NB4 (cell line): Measurements from ENCODE around the gene KCTD13.

Experiments used
- MAX ChIP-seq: IDR thresholded peaks from 2 replicates; pipeline ENCODE4 v1.6.1; 2011; ENCODE audit warnings: low read depth, low read length
- MYC ChIP-seq: IDR thresholded peaks from 2 replicates; pipeline ENCODE4 v1.6.1; 2011; ENCODE audit warnings: low read depth, low read length
- POLR2A ChIP-seq: IDR thresholded peaks from 2 replicates; pipeline ENCODE4 v1.6.1; 2011; ENCODE audit warnings: mild to moderate bottlenecking; ENCODE audit not compliant: insufficient read length; ENCODE audit errors: extremely low read depth
- TF ChIP-seq, protein P1 (sequence below): IDR thresholded peaks from one replicate; pipeline ENCODE4 v1.5.1; 2012; ENCODE audit warnings: low read depth, low read length

DNA sequence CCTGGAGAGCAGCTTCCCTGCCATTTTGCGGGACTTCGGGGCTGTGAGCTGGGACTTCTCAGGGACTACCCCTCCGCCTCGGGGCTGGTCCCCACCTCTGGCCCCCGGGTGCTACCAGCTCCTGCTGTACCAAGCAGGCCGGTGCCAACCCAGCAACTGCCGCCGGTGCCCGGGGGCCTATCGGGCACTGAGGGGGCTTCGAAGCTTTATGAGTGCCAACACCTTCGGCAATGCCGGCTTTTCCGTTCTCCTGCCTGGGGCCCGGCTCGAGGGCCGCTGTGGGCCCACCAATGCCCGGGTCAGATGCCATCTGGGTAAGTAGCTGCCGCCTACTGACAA lies 24.4 kb downstream of the KCTD13 start:
- TF ChIP-seq POLR2A (no peak), MAX (no peak), MYC (no peak)
- TF ChIP-seq, protein P1, sequence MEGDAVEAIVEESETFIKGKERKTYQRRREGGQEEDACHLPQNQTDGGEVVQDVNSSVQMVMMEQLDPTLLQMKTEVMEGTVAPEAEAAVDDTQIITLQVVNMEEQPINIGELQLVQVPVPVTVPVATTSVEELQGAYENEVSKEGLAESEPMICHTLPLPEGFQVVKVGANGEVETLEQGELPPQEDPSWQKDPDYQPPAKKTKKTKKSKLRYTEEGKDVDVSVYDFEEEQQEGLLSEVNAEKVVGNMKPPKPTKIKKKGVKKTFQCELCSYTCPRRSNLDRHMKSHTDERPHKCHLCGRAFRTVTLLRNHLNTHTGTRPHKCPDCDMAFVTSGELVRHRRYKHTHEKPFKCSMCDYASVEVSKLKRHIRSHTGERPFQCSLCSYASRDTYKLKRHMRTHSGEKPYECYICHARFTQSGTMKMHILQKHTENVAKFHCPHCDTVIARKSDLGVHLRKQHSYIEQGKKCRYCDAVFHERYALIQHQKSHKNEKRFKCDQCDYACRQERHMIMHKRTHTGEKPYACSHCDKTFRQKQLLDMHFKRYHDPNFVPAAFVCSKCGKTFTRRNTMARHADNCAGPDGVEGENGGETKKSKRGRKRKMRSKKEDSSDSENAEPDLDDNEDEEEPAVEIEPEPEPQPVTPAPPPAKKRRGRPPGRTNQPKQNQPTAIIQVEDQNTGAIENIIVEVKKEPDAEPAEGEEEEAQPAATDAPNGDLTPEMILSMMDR, result no peak
